Measurements from ENCODE around the gene CHRDL2. TPM values are rescaled to one million over a fixed set of nuclear protein-coding genes. Genes with fewer than 3 reads are reported as not detected.
"Not testable (repeated sequence)": the region's sequence is repeated elsewhere in the genome, so short reads cannot be mapped to it uniquely, and the experiment has no call there.

Gene CHRDL2
- total RNA-seq, 3 donors from 2014 or later, result 4.2 TPM; not detected in 2

DNA sequence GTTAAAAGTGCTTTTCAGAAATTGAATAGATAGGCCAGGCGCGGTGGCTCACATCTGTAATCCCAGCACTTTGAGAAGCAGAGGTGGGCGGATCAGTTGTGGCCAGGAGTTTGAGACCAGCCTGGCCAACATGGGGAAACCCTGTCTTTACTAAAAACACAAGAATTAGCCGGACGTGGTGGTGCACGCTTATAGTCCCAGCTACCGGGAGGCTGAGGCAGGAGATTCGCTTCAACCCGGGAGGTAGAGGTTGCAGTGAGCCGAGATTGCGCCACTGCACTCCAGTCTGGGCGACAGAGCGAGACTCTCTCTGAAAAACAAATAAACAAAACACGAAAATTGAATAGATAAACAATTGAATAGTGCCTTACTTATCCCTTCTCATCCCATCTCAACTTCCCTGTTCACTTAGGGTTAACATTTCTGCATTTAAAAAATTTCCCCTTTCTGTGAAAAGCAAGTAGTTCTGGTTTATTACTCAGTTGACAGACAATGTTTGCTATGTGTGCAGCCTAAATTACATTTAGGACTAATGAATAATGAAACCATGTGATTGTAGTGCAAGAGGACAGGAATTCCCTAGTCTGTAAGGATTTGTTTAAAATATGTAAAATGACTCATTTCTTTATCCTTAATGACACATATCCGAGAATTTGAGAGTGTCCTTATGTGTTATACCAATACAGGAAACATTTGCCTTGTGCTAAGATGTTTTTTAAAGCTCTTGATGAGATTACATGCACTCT lies 23.5 kb upstream of the CHRDL2 start:
- DNase-seq (ENCODE audit: low spot score in 2 of 2), result no peak
- H3K36me3 ChIP-seq, result no peaks in the 10 kb centered on the region

DNA sequence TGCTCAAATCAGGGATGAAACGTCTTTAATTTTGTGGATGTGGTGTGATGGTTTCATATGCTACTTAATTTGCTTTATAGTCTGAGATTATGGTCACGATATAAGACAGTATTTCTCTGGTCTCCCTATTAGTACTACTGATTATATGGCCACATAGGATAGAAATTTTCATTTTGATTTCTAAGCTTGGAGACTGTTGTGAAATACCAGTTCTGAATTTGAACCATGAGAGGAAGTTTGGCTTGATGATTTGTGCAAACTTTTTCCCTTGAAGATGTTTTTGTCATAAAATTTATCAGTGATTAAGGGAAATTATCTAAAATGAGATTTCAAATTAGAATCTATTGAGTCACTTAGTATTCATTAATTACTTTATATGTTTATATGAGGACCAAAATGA lies 20.1 kb upstream of the CHRDL2 start:
- Histone ChIP-seq H3K27me3 (no peaks in the 10 kb centered on the region), H3K4me1 (peaks cover 4% of the 10 kb centered on the region in 2 donors), H3K4me3 (no peak overlapping the region), H3K27ac (no peak overlapping the region), H3K36me3 (no peaks in the 10 kb centered on the region), H3K9me3 (no peaks in the 10 kb centered on the region)
- DNase-seq (ENCODE audit: low spot score in 2 of 2), result no peak
- TF ChIP-seq POLR2A (IDR thresholded peaks at IDR 0.05) (no peak), POLR2AphosphoS5 (IDR thresholded peaks at IDR 0.05) (no peak)
- TF ChIP-seq, protein P1, sequence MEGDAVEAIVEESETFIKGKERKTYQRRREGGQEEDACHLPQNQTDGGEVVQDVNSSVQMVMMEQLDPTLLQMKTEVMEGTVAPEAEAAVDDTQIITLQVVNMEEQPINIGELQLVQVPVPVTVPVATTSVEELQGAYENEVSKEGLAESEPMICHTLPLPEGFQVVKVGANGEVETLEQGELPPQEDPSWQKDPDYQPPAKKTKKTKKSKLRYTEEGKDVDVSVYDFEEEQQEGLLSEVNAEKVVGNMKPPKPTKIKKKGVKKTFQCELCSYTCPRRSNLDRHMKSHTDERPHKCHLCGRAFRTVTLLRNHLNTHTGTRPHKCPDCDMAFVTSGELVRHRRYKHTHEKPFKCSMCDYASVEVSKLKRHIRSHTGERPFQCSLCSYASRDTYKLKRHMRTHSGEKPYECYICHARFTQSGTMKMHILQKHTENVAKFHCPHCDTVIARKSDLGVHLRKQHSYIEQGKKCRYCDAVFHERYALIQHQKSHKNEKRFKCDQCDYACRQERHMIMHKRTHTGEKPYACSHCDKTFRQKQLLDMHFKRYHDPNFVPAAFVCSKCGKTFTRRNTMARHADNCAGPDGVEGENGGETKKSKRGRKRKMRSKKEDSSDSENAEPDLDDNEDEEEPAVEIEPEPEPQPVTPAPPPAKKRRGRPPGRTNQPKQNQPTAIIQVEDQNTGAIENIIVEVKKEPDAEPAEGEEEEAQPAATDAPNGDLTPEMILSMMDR (IDR thresholded peaks at IDR 0.05), result no peak
- intact Hi-C loops (cut with DNase I; ENCODE audit: low total_unique reads), result no loop called here

More for the DNA sequence above, 23.5 kb upstream of the CHRDL2 start:
- H3K4me1 ChIP-seq, result no peaks in the 10 kb centered on the region
- no peaks in the 10 kb centered on the region for H3K9me3 ChIP-seq
- H3K27ac ChIP-seq, result peak overlapping the region in 1 of 2 donors; percentile 55
- intact Hi-C loops (cut with DNase I; ENCODE audit: low total_unique reads), result no loop called here
- H3K27me3 ChIP-seq, result no peaks in the 10 kb centered on the region
- no peak overlapping the region for H3K4me3 ChIP-seq
- TF ChIP-seq, protein P1 (IDR thresholded peaks at IDR 0.05), result no peak

DNA sequence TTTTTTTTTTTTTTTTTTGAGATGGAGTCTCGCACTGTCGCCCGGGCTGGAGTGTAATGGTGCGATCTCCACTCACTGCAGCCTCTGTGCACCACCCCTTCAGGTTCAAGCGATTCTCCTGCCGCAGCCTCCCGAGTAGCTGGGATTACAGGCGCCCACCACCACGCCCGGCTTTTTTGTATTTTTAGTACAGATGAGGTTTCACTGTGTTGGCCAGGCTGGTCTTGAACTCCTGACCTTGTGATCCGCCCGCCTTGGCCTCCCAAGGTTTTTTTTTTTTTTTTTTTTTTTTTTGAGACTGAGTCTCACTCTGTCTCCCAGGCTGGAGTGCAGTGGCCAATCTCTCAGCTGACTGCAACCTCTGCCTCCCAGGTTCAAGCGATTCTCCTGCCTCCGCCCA lies 19.4 kb upstream of the CHRDL2 start:
- H3K4me1 ChIP-seq; H3K4me3 ChIP-seq; H3K27ac ChIP-seq; DNase-seq (ENCODE audit: low spot score in 2 of 2); intact Hi-C loops (cut with DNase I; ENCODE audit: low total_unique reads); H3K36me3 ChIP-seq; H3K27me3 ChIP-seq; H3K9me3 ChIP-seq: not testable (repeated sequence)

DNA sequence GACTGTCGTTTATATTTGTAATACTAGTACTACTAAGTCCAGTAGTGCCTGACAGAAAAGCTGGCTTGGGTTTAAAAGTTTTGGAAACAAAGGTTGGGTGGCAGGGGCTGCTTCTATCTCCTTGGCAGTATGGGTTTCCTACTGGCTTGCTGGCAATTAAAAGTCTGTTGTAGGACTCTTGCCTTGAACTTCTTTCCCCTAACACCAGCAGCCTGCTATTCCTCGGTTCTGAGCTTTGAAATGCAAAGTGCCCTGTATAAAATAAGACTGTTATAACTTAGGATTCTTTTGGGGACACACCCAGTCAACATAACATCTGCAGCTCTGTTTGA lies 18.7 kb upstream of the CHRDL2 start:
- H3K4me1 ChIP-seq, result peaks cover 4% of the 10 kb centered on the region in 2 donors
- H3K27ac ChIP-seq, result peak overlapping the region; percentile 97
- TF ChIP-seq, protein P1 (IDR thresholded peaks at IDR 0.05), result no peak
- TF ChIP-seq POLR2A (IDR thresholded peaks at IDR 0.05) (no peak), POLR2AphosphoS5 (IDR thresholded peaks at IDR 0.05) (no peak)
- no peaks in the 10 kb centered on the region for H3K36me3 ChIP-seq
- DNase-seq (ENCODE audit: low spot score in 2 of 2), result no peak
- intact Hi-C loops (cut with DNase I; ENCODE audit: low total_unique reads), result no loop called here
- no peaks in the 10 kb centered on the region for H3K9me3 ChIP-seq
- no peaks in the 10 kb centered on the region for H3K27me3 ChIP-seq
- peak overlapping the region; percentile 84 to 90 (median 84) for H3K4me3 ChIP-seq

GRCh38 chr11:74749127-74749964 lies 18.1 kb upstream of the CHRDL2 start:
- H3K27ac ChIP-seq, result peak overlapping the region; percentile 97
- H3K9me3 ChIP-seq, result no peaks in the 10 kb centered on the region
- intact Hi-C loops (cut with DNase I; ENCODE audit: low total_unique reads), result no loop called here
- DNase-seq (ENCODE audit: low spot score in 2 of 2), result peak; percentile 32 to 55
- TF ChIP-seq POLR2A (IDR thresholded peaks at IDR 0.05) (no peak), POLR2AphosphoS5 (IDR thresholded peaks at IDR 0.05) (no peak)
- TF ChIP-seq, protein P1 (IDR thresholded peaks at IDR 0.05), result no peak
- H3K4me3 ChIP-seq, result peak overlapping the region; percentile 84 to 90 (median 84)
- no peaks in the 10 kb centered on the region for H3K36me3 ChIP-seq
- H3K4me1 ChIP-seq, result peaks cover 4% of the 10 kb centered on the region in 2 donors
- no peaks in the 10 kb centered on the region for H3K27me3 ChIP-seq

Measured in breast epithelium (tissue), 4 donors.